ENCODE results near the gene TRDN.

Gene TRDN

GRCh38 chr6:123418071-123418470 lies 218.7 kb downstream of the TRDN start:
- in situ Hi-C loops (cut with MboI; ENCODE audit: low sequenced_read_pairs): no loop called here

- in situ Hi-C loops (cut with MboI; ENCODE audit: low sequenced_read_pairs): no loop called here
Measured at GRCh38 chr6:123417535-123417934, 219.2 kb downstream of the TRDN start.

- in situ Hi-C loops (cut with MboI; ENCODE audit: low sequenced_read_pairs): no loop called here
Measured at GRCh38 chr6:123415844-123416468, 220.8 kb downstream of the TRDN start.

- in situ Hi-C loops (cut with MboI; ENCODE audit: low sequenced_read_pairs): no loop called here
Measured at GRCh38 chr6:123404975-123405374, 231.8 kb downstream of the TRDN start.

GRCh38 chr6:123402052-123402451 lies 234.7 kb downstream of the TRDN start:
- in situ Hi-C loops (cut with MboI; ENCODE audit: low sequenced_read_pairs): no loop called here

GRCh38 chr6:123398072-123398471 lies 238.7 kb downstream of the TRDN start:
- in situ Hi-C loops (cut with MboI; ENCODE audit: low sequenced_read_pairs): no loop called here

GRCh38 chr6:123393331-123393730 lies 243.4 kb downstream of the TRDN start:
- in situ Hi-C loops (cut with MboI; ENCODE audit: low sequenced_read_pairs): no loop called here

- in situ Hi-C loops (cut with MboI; ENCODE audit: low sequenced_read_pairs): no loop called here
Measured at GRCh38 chr6:123383718-123384117, 253.0 kb downstream of the TRDN start.

GRCh38 chr6:123380257-123380656 lies 256.5 kb downstream of the TRDN start:
- in situ Hi-C loops (cut with MboI; ENCODE audit: low sequenced_read_pairs): no loop called here

GRCh38 chr6:123372737-123373136 lies 264.0 kb downstream of the TRDN start:
- in situ Hi-C loops (cut with MboI; ENCODE audit: low sequenced_read_pairs): no loop called here

- in situ Hi-C loops (cut with MboI; ENCODE audit: low sequenced_read_pairs): no loop called here
Measured at GRCh38 chr6:123363912-123364311, 272.8 kb downstream of the TRDN start.

- in situ Hi-C loops (cut with MboI; ENCODE audit: low sequenced_read_pairs): no loop called here
Measured at GRCh38 chr6:123360359-123360758, 276.4 kb downstream of the TRDN start.

GRCh38 chr6:123352705-123353104 lies 284.0 kb downstream of the TRDN start:
- in situ Hi-C loops (cut with MboI; ENCODE audit: low sequenced_read_pairs): no loop called here

GRCh38 chr6:123352279-123352678 lies 284.5 kb downstream of the TRDN start:
- in situ Hi-C loops (cut with MboI; ENCODE audit: low sequenced_read_pairs): no loop called here

- in situ Hi-C loops (cut with MboI; ENCODE audit: low sequenced_read_pairs): no loop called here
Measured at GRCh38 chr6:123343836-123344235, 292.9 kb downstream of the TRDN start.

GRCh38 chr6:123338394-123338793 lies 298.4 kb downstream of the TRDN start:
- in situ Hi-C loops (cut with MboI; ENCODE audit: low sequenced_read_pairs): no loop called here

- in situ Hi-C loops (cut with MboI; ENCODE audit: low sequenced_read_pairs): no loop called here
Measured at GRCh38 chr6:123333000-123333756, 303.6 kb downstream of the TRDN start.

- in situ Hi-C loops (cut with MboI; ENCODE audit: low sequenced_read_pairs): no loop called here
Measured at GRCh38 chr6:123332070-123332469, 304.7 kb downstream of the TRDN start.

- in situ Hi-C loops (cut with MboI; ENCODE audit: low sequenced_read_pairs): no loop called here
Measured at GRCh38 chr6:123329337-123329736, 307.4 kb downstream of the TRDN start.

- in situ Hi-C loops (cut with MboI; ENCODE audit: low sequenced_read_pairs): no loop called here
Measured at GRCh38 chr6:123323452-123324329, 313.1 kb downstream of the TRDN start.

- in situ Hi-C loops (cut with MboI; ENCODE audit: low sequenced_read_pairs): no loop called here
Measured at GRCh38 chr6:123321020-123321419, 315.7 kb downstream of the TRDN start.

Data from hTERT RPE-1 (cell line).